Transverse colon (tissue), 4 donors: ENCODE data around the gene PYGM. TPM values are rescaled to one million over a fixed set of nuclear protein-coding genes. Genes with fewer than 3 reads are reported as not detected.

ENCODE experiments used
- DNase-seq: peaks from one replicate; pipeline ENCODE4 v3.0.0-alpha.2; 2019
- H3K27ac ChIP-seq, 4 donors: fragments of 200-600 bp; sonication (generic); 2 replicates each; pipeline ENCODE4 v1.5.1; 2016 to 2018; ENCODE audit warnings: inconsistent platforms in 4 of 4
- H3K27me3 ChIP-seq: fragments of 200-600 bp; sonication (generic); 2 replicates; pipeline ENCODE4 v1.5.1; 2017; ENCODE audit warnings: inconsistent platforms
- H3K36me3 ChIP-seq, 4 donors: fragments of 200-600 bp; sonication (generic); 2 replicates each; pipeline ENCODE4 v1.5.1; 2017 to 2019; ENCODE audit warnings: inconsistent platforms in 4 of 4
- H3K4me1 ChIP-seq, 4 donors: fragments of 200-600 bp; sonication (generic); 2 replicates each; pipeline ENCODE4 v1.5.1; 2017 to 2020; ENCODE audit warnings: inconsistent platforms in 4 of 4
- H3K4me3 ChIP-seq, 4 donors: fragments of 200-600 bp; sonication (generic); 1 replicate in 1 of 4; 2 replicates in 3 of 4; pipeline versions ENCODE4 v1.5.1 to v1.6.1; 2017 to 2019; ENCODE audit warnings: inconsistent platforms in 4 of 4
- H3K9me3 ChIP-seq, 2 donors: fragments of 200-600 bp; sonication (generic); 2 replicates each; pipeline ENCODE4 v1.5.1; 2017 to 2019; ENCODE audit warnings: inconsistent platforms in 2 of 2
- EP300 ChIP-seq: sonication (generic); formaldehyde crosslinking; IDR thresholded peaks from one replicate; pipeline ENCODE4 v1.6.1; 2017; ENCODE audit warnings: antibody characterized with exemption, low read depth
- POLR2A ChIP-seq: fragments of 450-650 bp; IDR thresholded peaks from one replicate; pipeline ENCODE4 v1.6.1; 2016; ENCODE audit warnings: antibody characterized with exemption, mild to moderate bottlenecking, moderate library complexity
- POLR2AphosphoS5 ChIP-seq, 3 donors: sonication (generic); formaldehyde crosslinking; IDR thresholded peaks; one replicate each; pipeline ENCODE4 v1.6.1; 2016; ENCODE audit warnings: antibody characterized with exemption in 3 of 3
- WGBS, 2 donors: methylation state at CpG; one replicate each; pipeline ENCODE4 v1.1.5; 2018; ENCODE audit warnings: low coverage in 1 of 2; 5-methylcytosine and 5-hydroxymethylcytosine counted together
- in situ Hi-C, 4 donors: fragments of 200-750 bp; cut with MboI; loops; one replicate each; pipeline versions ENCODE4 v1.15.0 to v1.15.1; 2017; ENCODE audit warnings: low sequenced_read_pairs in 3 of 4, low pct_ligation_motif_present in 1 of 4, low pct_unique_long_range_greater_than_20kb in 1 of 4
- intact Hi-C: fragments of 100-400 bp; cut with DNase I; formaldehyde crosslinking; loops from one replicate; pipeline ENCODE4 v1.15.1; 2023; ENCODE audit warnings: low total_unique reads
- total RNA-seq, 4 donors: library from RNA; depleted of rRNA; stranded (reverse); fragments of >200 nt; gene quantifications; one replicate each; pipeline ENCODE4 v1.1.0, GENCODE V29; 2016
- TF ChIP-seq, protein P1 (sequence below), 5 experiments: fragments of 200-600 bp in 3 of 5; fragments of 450-650 bp in 2 of 5; sonication (generic) in 3 of 5; IDR thresholded peaks; 1 replicate in 2 of 5; 2 replicates in 3 of 5; pipeline ENCODE4 v1.5.1; 2016 to 2017; ENCODE audit warnings: antibody characterized with exemption in 5 of 5, inconsistent platforms in 3 of 5, mild to moderate bottlenecking in 2 of 5, moderate library complexity in 1 of 5

PYGM gene
- total RNA-seq, 4 donors from 2014 or later: 1.2 to 7.9 (median 2.2) TPM

DNA sequence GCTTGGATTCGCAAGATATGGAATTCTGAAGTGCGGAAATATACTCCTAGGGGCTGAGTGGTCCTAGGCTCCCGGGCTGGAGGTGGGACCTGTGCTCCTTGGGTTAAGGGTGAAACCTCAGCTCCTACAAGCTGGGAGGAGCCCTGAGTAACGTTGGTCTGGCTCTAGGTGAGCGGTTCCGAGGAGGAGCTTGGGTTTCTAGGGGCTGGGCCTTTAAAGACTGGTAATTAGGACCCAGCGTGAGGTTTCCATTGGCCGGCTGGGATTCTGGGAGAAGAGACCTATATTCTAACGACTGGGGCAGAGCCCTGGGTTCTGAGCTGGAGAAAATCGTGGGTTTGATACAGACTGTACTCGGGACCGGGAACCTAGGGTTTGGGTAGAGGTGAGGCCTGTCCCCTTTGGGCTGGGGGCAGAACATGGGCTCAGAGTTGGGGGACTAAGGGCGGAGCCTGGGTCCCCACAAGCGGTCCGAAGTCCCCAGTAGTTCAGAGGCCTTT is 44.1 kb upstream of the PYGM start:
- no peak for DNase-seq
- no peak for TF ChIP-seq POLR2A
- TF ChIP-seq, protein P1, sequence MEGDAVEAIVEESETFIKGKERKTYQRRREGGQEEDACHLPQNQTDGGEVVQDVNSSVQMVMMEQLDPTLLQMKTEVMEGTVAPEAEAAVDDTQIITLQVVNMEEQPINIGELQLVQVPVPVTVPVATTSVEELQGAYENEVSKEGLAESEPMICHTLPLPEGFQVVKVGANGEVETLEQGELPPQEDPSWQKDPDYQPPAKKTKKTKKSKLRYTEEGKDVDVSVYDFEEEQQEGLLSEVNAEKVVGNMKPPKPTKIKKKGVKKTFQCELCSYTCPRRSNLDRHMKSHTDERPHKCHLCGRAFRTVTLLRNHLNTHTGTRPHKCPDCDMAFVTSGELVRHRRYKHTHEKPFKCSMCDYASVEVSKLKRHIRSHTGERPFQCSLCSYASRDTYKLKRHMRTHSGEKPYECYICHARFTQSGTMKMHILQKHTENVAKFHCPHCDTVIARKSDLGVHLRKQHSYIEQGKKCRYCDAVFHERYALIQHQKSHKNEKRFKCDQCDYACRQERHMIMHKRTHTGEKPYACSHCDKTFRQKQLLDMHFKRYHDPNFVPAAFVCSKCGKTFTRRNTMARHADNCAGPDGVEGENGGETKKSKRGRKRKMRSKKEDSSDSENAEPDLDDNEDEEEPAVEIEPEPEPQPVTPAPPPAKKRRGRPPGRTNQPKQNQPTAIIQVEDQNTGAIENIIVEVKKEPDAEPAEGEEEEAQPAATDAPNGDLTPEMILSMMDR (IDR thresholded peaks at IDR 0.05): no peak
- WGBS, 2 donors: 33 to 39% methylated on average over 9 to 15 of the region's 15 CpGs
- Histone ChIP-seq H3K36me3 (no peaks in the 10 kb centered on the region), H3K27ac (peak overlapping the region; percentile 87 to 93 (median 90)), H3K9me3 (no peaks in the 10 kb centered on the region), H3K4me3 (peak overlapping the region in 3 of 4 donors; percentile 53 to 68 (median 56)), H3K4me1 (peaks cover 12 to 25% (median 20%) of the 10 kb centered on the region in 4 donors), H3K27me3 (no peaks in the 10 kb centered on the region)
- intact Hi-C loops: no loop called here
- in situ Hi-C loops: no loop called here

DNA sequence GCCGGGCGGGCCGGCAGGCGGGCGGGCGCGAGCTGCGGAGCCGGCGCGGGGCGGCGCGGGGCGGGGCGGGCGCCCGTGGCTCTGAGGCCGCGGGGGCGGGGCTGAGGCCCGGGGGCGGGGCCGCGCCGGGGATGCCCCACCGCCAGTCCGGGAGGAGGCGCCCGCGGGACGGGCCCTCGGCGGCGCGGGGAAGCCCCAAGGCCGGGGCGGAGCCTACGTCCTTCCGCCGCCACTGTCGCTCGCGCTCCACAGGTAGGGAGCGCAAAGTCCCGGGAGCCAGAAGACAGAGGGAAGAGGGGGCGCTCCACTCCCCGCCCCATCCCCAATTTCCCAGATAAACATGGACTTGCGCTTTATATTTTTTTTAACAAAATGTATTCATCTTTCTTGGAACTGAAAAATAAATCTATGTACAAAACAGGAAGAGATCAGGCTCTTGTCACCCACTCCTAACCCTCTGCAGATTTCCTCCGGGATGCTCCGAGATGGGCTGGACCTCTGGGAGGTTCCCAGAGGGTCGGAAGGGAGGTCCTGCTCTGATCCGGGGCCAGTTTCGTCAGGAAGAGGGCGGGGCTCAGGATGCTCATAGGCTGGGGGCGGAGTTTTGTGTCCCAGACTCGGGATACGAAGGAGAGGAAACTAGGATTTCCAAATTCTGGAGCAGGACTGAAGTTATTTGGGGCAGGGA is 43.5 kb upstream of the PYGM start, which contains the start of gene MAP4K2:
Gene MAP4K2, minus strand, starts transcription at position 57 of the 688 bp plus-strand sequence. CDS start 65 bp downstream, outside the sequence.
- 0% methylated on average over 1 to 39 of the region's 58 CpGs for WGBS, 2 donors
- peak within 1 kb of the TSS; percentile 53 to 87 (median 62) for H3K4me3 ChIP-seq
- H3K27me3 ChIP-seq: no peaks in the 10 kb centered on the region
- no peaks in the 10 kb centered on the region for H3K9me3 ChIP-seq
- H3K36me3 ChIP-seq: no peaks in the 10 kb centered on the region
- peak within 1 kb of the TSS; percentile 87 to 93 (median 90) for H3K27ac ChIP-seq
- peaks cover 10 to 29% (median 20%) of the 10 kb centered on the region in 4 donors for H3K4me1 ChIP-seq
- TF ChIP-seq EP300: no peak
- peak; percentile 21 for TF ChIP-seq POLR2A
- TF ChIP-seq, protein P1 (IDR thresholded peaks at IDR 0.05): peak in 3 of 5 experiments; percentile 12 to 30 (median 18)
- peak in 2 of 3 donors; percentile 30 to 42 for TF ChIP-seq POLR2AphosphoS5 (IDR thresholded peaks at IDR 0.05)
- in situ Hi-C loops (no loop called here), intact Hi-C loops (no loop called here)
- peak; percentile 93 for DNase-seq

DNA sequence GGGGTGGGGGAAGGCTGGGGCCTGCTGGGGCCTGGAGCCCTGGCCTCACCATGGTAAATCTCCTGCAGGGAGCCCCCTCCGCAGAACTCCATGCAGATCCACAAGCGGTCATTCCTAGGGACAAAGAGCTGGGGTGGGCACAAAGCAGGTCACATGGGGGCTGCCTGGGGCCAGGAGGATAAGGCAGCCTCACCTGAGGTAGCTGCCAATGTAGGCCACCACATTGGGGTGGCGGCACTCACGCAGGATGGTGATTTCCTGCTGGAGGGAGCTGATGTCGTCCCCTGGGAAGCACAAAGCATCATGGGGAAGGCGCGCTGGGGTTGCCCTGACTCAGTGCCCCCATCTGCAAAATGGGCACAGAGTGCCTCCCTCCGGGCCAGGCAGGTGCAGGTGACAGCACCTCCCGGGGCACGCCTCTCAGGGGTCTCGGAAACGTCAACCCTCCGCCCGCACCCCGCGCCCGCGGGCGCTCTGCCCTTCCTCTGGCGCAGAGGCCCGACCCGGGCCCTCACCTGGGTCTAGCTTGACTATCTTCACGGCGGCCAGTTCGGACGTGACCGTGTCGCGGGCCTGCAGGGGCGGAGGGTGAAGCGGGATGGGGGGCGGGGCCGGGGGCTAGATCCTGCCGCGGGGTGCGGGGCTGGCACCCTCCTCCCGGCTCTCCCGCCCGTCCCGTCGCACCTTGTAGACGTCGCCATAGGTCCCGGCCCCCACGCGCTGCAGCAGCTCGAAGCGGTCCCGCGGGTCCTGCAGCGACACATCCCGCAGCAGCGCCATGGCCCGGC is 42.8 kb upstream of the PYGM start:
- in situ Hi-C loops: no loop called here
- WGBS, 2 donors: 8% methylated on average over 18 of the region's 54 CpGs; no CpG with 5 or more reads in 1 of the 2 donors
- H3K36me3 ChIP-seq: no peaks in the 10 kb centered on the region

More for the DNA sequence above, 42.8 kb upstream of the PYGM start:
- Histone ChIP-seq H3K4me3 (peak overlapping the region; percentile 53 to 87 (median 62)), H3K27me3 (no peaks in the 10 kb centered on the region), H3K4me1 (peaks cover 10 to 33% (median 20%) of the 10 kb centered on the region in 4 donors), H3K27ac (peak overlapping the region; percentile 64 to 92 (median 89)), H3K9me3 (no peaks in the 10 kb centered on the region)
- intact Hi-C loops: no loop called here
- TF ChIP-seq EP300 (no peak), POLR2A (no peak), POLR2AphosphoS5 (IDR thresholded peaks at IDR 0.05) (no peak)
- TF ChIP-seq, protein P1 (IDR thresholded peaks at IDR 0.05): no peak
- peak; percentile 32 for DNase-seq
